Neural progenitor cell (in vitro differentiated cells): ENCODE measurements around the gene VMP1.

ENCODE experiments used
- CTCF ChIP-seq: fragments of 200-600 bp; sonication (generic); IDR thresholded peaks from 2 replicates; pipeline ENCODE4 v1.5.1; 2017; ENCODE audit warnings: antibody characterized with exemption, mild to moderate bottlenecking
- EZH2 ChIP-seq: fragments of 200-600 bp; sonication (generic); IDR thresholded peaks from 2 replicates; pipeline ENCODE4 v1.6.1; 2017; ENCODE audit warnings: antibody characterized with exemption, mild to moderate bottlenecking, moderate library complexity
- EZH2phosphoT487 ChIP-seq: fragments of 200-600 bp; sonication (generic); IDR thresholded peaks from 2 replicates; pipeline ENCODE4 v1.6.1; 2017; ENCODE audit warnings: antibody characterized with exemption

DNA sequence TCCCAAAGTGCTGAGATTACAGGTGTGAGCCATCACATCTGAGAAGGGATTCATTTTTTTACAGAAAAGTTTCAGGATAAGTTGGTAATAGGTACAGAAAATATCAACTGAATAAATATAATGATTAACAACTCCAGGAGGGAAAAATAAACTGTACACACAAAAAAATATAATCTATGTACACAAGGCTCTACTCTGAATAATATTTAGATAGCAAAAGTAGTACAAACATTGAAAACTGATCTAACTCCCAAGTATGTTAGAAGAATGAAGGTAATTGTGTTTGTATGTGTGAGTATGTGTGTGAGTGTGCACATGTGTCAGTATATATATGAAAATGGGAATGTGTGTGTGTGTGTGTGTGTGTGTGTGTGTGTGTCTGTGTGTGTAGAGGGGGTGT, 164.9 kb downstream of the VMP1 start:
- TF ChIP-seq CTCF (no peak), EZH2 (no peak), EZH2phosphoT487 (no peak)
